Activated B cell treated with CpG ODN at 0.5 μM for 24 hours (primary cell): Measurements from ENCODE around the gene PSMD14. TPM values are rescaled to one million over a fixed set of nuclear protein-coding genes. Genes with fewer than 3 reads are reported as not detected.

Experiments
- ATAC-seq: fragments of 200-7000 bp; cut with Tn5 transposase; one replicate; pipeline ENCODE4 v1.10.0; 2021; ENCODE audit warnings: low read depth, mild to moderate bottlenecking, moderate library complexity
- CTCF ChIA-PET: fragments of 350-600 bp; sonication (Branson Sonifier 250); formaldehyde crosslinking; loops from one replicate; lab custom pipeline; 2021; ENCODE audit warnings: antibody characterized with exemption; lab: Charles Lee
- POLR2A ChIA-PET: fragments of 350-600 bp; sonication (Branson Sonifier 250); formaldehyde crosslinking; loops from one replicate; lab custom pipeline; 2021; ENCODE audit warnings: antibody characterized with exemption; lab: Charles Lee
- DNase-seq: peaks from one replicate; pipeline ENCODE4 v3.0.0; 2022
- H3K27ac Mint-ChIP-seq: one replicate; pipeline ENCODE4 v1.8.0; 2020; ENCODE audit warnings: mixed read lengths
- H3K27me3 Mint-ChIP-seq: one replicate; pipeline ENCODE4 v1.8.0; 2021; ENCODE audit warnings: mixed read lengths
- H3K36me3 Mint-ChIP-seq: one replicate; pipeline ENCODE4 v1.8.0; 2021; ENCODE audit warnings: low read depth, mixed read lengths
- H3K4me1 Mint-ChIP-seq: one replicate; pipeline ENCODE4 v1.8.0; 2021; ENCODE audit warnings: mixed read lengths
- H3K4me3 Mint-ChIP-seq: one replicate; pipeline ENCODE4 v1.8.0; 2020; ENCODE audit warnings: mild to moderate bottlenecking, mixed read lengths
- H3K9me3 Mint-ChIP-seq: one replicate; pipeline ENCODE4 v1.8.0; 2020; ENCODE audit warnings: mixed read lengths
- intact Hi-C: fragments of 100-400 bp; cut with micrococcal nuclease; formaldehyde crosslinking; loops from one replicate; pipeline ENCODE4 v1.15.1; 2024
- total RNA-seq: library from RNA; stranded (reverse); gene quantifications from 2 replicates; pipeline ENCODE4 v1.2.3, GENCODE V29; 2022
- TF ChIP-seq, protein P1 (sequence below): fragments of 200-600 bp; IDR thresholded peaks from one replicate; pipeline ENCODE4 v1.8.0; 2022; ENCODE audit warnings: antibody characterized with exemption, mild to moderate bottlenecking

PSMD14 gene
- total RNA-seq, 1 donor from 2014 or later = 55.1 TPM

DNA sequence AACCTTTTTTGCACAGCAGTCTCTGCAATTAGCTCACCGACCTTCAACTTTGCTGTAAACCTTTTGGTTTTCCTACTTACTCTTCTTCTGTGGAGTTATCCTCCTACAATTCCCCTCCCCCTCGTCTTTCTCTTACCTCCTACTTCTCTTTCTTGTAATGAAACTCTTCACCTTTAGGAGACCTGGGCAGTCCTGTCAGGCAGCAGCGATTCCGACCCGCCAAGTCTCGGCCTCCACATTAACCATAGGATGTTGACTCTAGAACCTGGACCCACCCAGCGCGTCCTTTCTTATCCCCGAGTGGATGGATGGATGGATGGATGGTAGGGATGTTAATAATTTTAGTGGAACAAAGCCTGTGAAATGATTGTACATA is 116.2 kb downstream of the PSMD14 start:
- DNase-seq (no peak), ATAC-seq (no peak)
- peaks cover 2% of the 10 kb centered on the region for H3K9me3 Mint-ChIP-seq
- ChIA-PET POLR2A (no interaction called here), CTCF (no interaction called here)
- peaks cover 76% of the 10 kb centered on the region for H3K27me3 Mint-ChIP-seq
- TF ChIP-seq, protein P1, sequence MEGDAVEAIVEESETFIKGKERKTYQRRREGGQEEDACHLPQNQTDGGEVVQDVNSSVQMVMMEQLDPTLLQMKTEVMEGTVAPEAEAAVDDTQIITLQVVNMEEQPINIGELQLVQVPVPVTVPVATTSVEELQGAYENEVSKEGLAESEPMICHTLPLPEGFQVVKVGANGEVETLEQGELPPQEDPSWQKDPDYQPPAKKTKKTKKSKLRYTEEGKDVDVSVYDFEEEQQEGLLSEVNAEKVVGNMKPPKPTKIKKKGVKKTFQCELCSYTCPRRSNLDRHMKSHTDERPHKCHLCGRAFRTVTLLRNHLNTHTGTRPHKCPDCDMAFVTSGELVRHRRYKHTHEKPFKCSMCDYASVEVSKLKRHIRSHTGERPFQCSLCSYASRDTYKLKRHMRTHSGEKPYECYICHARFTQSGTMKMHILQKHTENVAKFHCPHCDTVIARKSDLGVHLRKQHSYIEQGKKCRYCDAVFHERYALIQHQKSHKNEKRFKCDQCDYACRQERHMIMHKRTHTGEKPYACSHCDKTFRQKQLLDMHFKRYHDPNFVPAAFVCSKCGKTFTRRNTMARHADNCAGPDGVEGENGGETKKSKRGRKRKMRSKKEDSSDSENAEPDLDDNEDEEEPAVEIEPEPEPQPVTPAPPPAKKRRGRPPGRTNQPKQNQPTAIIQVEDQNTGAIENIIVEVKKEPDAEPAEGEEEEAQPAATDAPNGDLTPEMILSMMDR = no peak
- no peaks in the 10 kb centered on the region for H3K36me3 Mint-ChIP-seq
- intact Hi-C loops = loop anchor here (10.0 kb wide), 1 partner anchor 700 kb away; no protein-coding TSS in a partner anchor
- H3K4me1 Mint-ChIP-seq = peaks cover 31% of the 10 kb centered on the region
- H3K27ac Mint-ChIP-seq = peak overlapping the region; percentile 25
- peak overlapping the region; percentile 71 for H3K4me3 Mint-ChIP-seq

DNA sequence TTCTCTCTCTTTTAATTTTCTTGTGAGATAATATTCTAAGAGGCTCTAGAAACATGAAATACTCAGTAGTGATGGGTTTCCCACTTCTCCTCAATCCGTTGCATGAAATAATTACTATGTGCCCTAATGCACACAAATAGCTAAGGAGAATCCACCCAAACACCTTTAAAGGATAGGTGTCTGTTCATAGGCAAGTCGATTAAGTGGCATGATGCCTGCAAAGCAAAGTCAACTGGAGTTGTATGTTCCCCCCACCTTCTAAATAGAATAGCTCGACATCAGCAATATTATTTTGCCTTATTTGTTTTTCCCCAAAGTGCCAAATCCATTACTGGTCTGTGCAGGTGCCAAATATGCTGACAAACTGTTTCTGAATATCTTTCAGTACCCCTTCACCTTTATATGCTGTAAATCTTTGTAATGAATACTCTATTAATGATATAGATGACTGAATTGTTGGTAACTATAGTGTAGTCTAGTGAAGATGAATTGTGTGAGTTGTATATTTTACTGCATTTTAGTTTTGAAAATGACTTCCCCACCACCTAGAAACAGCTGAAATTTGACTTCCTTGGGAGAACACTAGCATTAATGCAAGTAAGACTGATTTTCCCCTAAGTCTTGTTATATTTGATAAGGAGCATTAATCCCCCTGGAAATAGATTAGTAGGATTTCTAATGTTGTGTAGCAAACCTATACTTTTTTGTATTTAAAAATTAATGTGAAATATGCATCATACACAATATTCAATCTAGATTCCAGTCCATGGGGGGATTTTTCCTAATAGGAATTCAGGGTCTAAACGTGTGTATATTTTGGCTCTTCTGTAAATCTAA is 116.9 kb downstream of the PSMD14 start:
- peaks cover 31% of the 10 kb centered on the region for H3K4me1 Mint-ChIP-seq
- no peak overlapping the region for H3K27ac Mint-ChIP-seq
- ChIA-PET POLR2A (no interaction called here), CTCF (no interaction called here)
- H3K9me3 Mint-ChIP-seq = peaks cover 2% of the 10 kb centered on the region
- peak overlapping the region; percentile 33 for H3K4me3 Mint-ChIP-seq
- intact Hi-C loops = loop anchor here (1.0 to 10.0 kb wide), 2 partner anchors 9 to 700 kb away; partner anchors contain the start of gene TBR1
- no peak for ATAC-seq
- peaks cover 73% of the 10 kb centered on the region for H3K27me3 Mint-ChIP-seq
- no peak for DNase-seq
- H3K36me3 Mint-ChIP-seq = no peaks in the 10 kb centered on the region
- TF ChIP-seq, protein P1 = no peak

DNA sequence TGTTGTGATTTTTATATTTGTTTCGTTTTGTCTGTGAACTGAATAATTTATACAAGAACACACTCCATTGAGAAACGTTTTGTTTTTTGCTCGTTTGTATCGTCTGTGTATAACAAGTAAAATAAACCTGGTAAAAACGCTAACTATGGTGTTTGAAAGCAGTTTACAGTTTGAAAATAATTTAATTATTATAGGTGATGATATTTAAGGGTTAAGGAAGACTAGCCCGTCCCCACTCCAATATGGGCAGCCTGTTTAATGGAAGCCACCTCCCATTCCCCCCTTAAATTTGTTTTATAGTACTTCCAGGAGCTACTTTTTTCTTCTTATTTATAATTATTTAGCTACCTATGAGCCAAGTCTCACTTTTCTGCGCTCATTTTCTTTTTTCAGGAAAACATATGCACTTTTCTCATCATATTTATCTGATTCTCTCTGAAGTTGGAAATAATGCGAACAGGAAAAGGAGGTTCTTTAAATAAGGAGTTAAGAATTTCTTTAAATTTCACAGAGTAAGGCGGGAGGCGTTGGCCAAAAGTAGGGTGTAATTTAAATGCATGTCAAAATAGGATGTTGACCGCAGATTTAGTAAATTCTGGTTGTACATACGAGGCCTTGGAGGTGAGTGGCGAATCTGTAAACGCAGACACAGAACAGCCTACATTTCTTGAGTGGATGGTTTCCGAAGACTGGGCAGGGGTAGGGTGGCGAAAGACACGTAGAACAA is 117.7 kb downstream of the PSMD14 start:
- CTCF ChIA-PET = no interaction called here
- POLR2A ChIA-PET = no interaction called here
- Mint-ChIP-seq H3K36me3 (no peaks in the 10 kb centered on the region), H3K4me3 (no peak overlapping the region), H3K9me3 (peaks cover 2% of the 10 kb centered on the region), H3K4me1 (peaks cover 31% of the 10 kb centered on the region), H3K27me3 (peaks cover 67% of the 10 kb centered on the region), H3K27ac (no peak overlapping the region)
- DNase-seq (no peak), ATAC-seq (no peak)
- intact Hi-C loops = loop anchor here (1.0 to 10.0 kb wide), 2 partner anchors 10 to 699 kb away; partner anchors contain the start of gene TBR1
- TF ChIP-seq, protein P1 = no peak

DNA sequence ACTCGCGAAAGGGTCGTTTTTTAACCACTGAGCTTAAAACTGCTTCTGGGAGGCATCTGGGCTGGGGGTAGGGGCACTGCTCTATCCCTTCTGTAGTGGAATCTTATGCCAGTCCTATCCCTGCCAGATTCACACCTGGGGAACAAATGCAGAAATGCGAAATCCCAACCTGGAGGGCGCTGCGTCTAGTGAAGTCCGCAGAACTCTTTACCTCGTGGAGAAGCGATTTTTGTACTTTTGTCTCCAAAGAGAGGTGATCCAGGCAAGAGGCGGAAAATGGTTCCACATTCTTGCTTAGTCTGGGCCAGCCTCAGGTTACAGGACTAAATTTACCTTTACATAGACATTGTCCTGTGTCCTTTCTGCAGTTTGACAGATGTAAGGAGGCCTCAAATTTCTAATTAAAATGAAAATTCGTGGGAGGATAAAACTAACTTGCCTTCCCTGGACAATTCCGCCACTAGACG is 118.3 kb downstream of the PSMD14 start:
- Mint-ChIP-seq H3K27ac (no peak overlapping the region), H3K9me3 (peaks cover 2% of the 10 kb centered on the region), H3K4me1 (peaks cover 31% of the 10 kb centered on the region), H3K4me3 (no peak overlapping the region), H3K36me3 (no peaks in the 10 kb centered on the region), H3K27me3 (peaks cover 63% of the 10 kb centered on the region)
- TF ChIP-seq, protein P1 = no peak
- CTCF ChIA-PET = no interaction called here
- intact Hi-C loops = loop anchor here (10.0 kb wide), 1 partner anchor 698 kb away; no protein-coding TSS in a partner anchor
- POLR2A ChIA-PET = no interaction called here
- no peak for DNase-seq
- no peak for ATAC-seq
